HG03039 (cell line): ENCODE results near the gene TTLL8.

Experiments used
- ATAC-seq: cut with Tn5 transposase; IDR thresholded peaks from one replicate; pipeline ENCODE4 v1.9.1; 2021; ENCODE audit warnings: mild to moderate bottlenecking, moderate library complexity; ENCODE audit not compliant: unreplicated experiment

The TTLL8 gene

DNA sequence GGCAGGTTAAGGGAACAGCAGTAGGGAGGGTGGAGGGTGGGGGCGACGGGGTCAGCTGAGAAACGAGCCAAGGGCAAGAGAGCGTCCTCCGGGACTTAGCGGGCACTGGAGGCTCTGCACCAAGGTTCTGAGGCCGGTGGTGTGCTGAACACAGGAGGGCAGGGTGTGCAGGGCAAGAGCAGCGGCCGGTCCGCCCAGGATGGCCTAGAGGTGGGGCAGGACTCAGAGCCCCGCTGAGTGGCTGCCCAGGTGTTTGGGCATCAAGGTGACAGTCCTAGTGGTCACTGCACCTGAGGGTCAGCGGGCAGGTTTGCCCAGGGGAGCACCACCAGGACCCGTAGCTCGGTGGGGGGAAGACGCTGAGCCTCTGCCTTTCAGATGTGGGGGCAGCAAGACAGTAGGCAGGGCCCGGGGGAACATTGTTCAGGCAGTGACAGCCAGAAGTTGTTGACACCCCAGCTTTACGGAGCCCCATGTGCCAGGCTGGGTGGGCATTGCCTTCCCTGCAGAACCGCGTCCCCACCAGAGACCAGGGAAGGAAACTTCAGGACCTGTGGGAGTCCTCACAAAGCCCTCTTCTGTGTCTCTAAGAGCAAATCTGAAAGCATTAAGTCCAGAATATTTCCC lies 4.5 kb upstream of the TTLL8 start:
- no peak for ATAC-seq

DNA sequence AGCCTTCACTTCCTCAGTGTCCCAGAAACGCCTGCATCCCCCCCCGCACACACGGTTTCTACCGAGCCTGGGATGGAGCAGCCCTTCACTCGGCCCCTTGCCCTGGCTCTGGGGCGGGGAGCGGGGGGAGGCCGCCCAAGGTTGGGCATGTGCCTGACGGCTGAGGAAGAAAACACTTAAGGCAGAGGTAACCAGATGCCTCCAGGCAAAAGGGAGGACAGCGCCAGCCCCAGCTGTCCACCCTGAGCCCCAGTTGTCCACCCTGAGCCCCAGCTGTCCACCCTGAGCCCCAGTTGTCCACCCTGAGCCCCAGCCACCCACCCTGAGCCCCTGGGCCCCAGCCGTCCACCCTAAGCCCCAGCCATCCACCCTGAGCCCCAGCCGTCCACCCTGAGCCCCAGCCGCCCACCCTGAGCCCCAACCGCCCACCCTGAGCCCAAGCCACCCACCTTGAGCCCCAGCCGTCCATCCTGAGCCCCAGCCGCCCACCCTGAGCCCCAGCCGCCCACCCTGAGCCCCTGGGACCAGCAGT lies 3.8 kb upstream of the TTLL8 start:
- no peak for ATAC-seq

GRCh38 chr22:50061141-50061823 lies 3.2 kb upstream of the TTLL8 start:
- ATAC-seq, result no peak

DNA sequence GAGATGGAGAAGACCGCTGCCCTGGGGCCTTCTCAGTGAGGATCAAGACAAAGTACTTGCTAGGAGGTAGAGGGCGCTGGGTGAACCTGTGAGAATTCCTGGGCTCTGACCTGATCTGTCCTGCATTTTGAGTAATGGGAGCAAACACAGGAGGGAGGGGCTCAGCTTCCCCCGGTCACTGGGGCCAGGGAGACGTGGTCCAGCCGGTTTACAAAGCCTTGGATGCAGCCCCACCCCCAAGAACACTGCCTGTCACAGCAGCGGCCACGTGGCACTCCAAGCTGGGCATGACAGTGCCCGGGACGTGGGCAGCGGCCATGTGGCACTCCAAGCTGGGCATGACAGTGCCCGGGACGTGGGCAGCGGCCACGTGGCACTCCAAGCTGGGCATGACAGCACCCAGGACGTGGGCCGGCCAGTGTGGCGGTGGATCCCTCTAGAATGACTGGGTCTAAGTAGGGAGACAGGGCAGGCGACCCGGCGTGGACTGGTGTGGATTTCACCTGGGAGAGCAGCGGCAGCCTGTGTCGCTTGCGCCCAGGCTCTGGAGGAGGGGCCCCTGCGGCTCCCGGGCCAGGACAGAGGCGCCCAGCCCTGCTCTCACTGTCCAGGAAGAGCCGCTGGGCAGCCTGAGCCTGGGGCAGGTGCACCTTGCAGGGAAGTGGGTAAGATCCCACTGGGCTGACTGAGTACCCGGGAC lies 2.5 kb upstream of the TTLL8 start:
- ATAC-seq, result no peak

GRCh38 chr22:50059881-50060262 lies 1.8 kb upstream of the TTLL8 start:
- ATAC-seq, result no peak

DNA sequence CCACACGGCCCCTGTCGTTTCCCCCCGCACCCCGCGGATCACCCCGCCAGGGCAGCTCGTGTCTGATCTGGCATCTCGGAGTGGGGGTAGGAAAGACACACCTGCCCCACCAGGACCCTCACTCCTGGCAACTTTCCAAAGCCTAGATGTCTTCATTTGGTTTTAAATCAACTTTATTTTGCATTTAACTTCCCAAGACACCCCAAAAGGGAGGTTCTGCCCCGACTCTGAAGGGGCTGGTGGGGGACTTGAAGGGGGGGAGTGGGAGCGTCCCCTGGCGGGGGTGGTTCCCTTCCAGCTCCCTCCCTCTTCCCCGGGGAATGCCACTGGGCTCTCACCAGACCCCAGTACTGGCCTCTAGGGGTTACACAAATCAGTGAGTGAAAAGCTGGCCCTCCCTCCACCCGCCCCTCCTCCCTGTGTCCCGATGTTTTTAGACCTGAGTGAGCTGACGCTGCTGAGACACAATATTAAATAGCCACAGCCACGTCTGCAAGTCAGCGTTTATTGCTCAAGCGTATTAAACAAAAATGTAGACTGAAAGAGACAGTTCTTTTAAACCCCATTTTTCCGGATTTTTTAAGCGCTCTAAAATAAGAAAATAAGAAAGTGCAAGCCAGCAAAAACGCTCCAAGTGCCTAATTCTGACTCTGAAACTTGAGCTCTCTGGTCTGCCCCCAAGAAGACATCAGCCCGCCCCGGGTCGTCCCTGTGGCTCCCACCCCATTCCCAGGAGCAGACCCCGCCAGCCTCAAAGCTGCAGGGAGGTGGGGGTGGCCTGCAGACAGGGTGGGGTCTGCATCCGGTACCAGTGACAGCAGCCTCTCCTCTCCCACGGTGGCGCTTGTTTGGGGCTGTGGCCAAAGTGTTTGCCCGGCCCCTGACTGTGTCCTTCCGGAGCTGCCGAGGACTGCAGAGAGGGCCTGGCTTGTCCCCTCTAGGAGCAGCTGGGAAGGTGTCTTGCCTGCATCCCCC lies 1.1 kb upstream of the TTLL8 start:
- no peak for ATAC-seq

- no peak for ATAC-seq
Measured at GRCh38 chr22:50057278-50058060, 629 bp downstream of the TTLL8 start.

- ATAC-seq, result no peak
Measured at GRCh38 chr22:50056214-50056972, 1.7 kb downstream of the TTLL8 start.

GRCh38 chr22:50053861-50054260 lies 4.2 kb downstream of the TTLL8 start:
- no peak for ATAC-seq

DNA sequence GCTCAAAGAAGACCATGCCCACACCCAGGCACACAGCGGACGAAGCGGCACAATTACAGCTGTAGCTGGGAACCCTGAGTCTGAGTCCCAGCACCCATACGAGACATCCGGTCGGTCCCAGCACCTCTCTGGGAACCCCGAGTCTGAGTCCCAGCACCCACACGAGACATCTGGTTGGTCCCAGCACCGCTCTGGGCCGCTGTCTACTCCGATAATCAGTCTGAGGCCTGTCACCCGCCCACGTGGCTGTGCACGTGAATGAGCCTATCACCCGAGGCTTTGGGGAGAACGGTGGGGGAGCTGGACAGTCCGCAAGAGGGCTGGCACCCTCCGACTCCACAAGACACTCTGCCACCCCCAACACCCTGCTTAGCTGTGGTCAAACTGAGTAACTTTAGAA lies 6.2 kb downstream of the TTLL8 start:
- no peak for ATAC-seq

DNA sequence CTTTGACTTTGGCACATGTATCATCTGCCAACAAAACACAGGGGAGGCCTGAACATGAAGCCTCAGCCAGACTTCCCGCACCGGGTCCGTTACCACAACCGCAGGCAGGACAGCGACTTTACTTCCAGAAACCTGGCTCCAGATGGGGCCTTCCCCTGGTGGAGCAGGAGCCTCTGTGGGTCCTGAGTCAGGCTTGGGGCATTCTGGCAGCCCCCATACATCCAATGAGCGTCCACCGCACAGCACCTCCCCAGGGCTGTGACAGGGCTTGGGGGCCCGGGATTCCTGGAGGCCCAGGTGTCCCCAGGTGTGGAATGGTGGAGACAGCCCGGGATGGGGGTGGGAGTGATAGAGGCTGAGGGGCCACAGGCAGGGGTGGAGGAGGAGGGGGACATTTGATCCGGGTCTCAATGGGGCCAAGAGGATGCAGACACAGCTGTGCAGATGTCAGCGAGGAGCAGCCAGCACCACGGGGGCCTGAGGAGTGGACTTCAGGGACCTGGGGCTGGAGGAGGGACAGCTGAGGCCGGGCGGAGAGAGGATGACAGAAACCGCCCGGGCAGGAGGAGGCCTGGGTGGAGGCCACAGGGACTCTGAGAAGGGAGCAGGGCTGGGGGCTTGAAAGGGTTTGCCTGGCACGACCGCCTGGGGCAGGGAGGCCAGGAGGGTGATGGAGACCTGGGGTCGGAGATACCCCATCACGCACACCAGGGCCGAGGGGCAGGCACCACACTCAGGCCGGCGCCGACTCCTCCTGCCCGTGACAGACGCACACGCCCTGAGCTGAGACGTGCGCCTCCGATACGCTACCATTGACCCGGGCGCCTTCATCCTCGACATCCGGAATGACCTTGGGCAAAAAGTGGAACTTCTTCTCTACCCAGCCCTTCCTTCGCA lies 8.6 kb downstream of the TTLL8 start:
- no peak for ATAC-seq

- no peak for ATAC-seq
Measured at GRCh38 chr22:50048836-50049235, 9.3 kb downstream of the TTLL8 start.

DNA sequence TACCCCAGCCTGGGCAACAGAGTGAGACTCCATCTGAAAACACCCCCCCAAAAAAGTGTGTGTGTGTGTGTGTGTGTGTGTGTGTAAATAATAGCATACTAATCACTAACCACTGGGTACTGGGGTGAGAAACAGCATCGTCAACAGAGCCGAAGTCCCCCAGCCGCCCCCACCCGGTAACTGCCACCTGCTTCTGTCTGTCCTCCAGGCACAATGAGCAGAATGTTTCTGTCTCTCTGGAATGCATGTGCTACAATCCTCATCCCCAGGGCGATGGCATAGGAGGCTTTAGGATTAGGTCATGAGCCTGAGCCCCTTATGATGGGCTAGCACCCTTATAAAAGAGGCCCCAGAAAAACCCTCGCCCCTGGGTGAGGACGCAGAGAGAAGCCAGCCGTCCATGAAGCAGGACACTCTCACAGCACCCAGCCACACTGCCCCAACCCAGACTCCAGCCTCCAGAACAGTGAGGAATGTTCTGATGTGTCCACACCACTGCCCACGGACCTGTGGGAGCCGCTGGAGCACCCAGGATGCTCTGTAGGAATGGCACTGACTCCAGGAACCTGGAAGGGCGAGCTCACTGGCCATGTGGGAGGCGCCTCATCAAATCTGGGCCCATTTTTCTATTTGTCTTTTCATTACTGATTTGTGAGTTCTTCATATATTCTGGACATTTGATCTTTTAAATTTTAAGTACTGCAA lies 9.9 kb downstream of the TTLL8 start:
- no peak for ATAC-seq

DNA sequence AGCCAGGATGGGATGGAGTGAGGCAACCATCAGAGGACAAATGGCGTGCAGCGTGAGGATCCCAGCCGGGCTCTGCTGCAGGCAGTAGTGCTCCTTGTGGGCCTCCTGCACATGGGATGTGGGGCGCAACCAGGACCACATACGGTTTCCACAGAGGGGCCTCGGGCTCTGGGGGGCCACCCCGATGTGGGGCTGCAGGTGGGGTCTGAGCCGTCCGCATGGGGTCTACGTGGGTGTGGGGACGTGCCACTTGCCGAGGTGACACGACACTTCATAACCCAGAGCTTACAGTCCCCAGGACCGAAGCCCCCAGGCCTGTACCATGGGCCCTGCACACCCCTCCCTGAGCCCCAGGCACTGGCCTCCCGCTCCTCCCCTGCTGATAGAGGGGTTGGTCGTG lies 10.8 kb downstream of the TTLL8 start:
- ATAC-seq, result no peak

- ATAC-seq, result no peak
Measured at GRCh38 chr22:50046481-50047245, 11.4 kb downstream of the TTLL8 start.

DNA sequence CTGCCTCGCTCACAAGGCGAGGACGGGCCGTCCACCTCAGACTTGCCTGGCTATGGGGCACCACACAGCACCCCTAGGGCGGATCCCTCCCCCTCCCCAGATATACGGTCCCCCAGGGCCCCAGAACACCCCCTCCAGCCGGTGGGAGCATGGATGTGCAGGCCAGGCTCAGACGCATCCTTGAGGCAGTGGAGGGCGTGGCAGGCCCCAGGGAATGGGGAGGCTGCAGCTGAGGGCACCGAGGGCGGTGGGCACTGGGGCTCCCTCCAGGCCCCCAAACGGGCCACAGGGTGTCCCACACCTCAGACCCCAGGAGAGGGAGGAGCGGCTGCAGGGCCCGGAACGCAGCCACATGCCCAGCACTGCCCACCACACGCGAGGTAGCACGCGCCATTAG lies 12.1 kb downstream of the TTLL8 start:
- ATAC-seq, result no peak
